KMS-11 (cell line): Measurements from ENCODE around the gene MBNL1.

Experiments used
- H2AFZ ChIP-seq: fragments of 200-600 bp; sonication (generic); 2 replicates; pipeline ENCODE4 v1.6.1; 2016; ENCODE audit warnings: antibody characterized with exemption, mixed run types, low read depth
- H3K27ac ChIP-seq: fragments of 200-600 bp; sonication (generic); 2 replicates; pipeline ENCODE4 v1.6.1; 2016; ENCODE audit warnings: mild to moderate bottlenecking, mixed run types
- H3K27me3 ChIP-seq: fragments of 200-600 bp; sonication (generic); 2 replicates; pipeline ENCODE4 v1.6.1; 2017; ENCODE audit warnings: mild to moderate bottlenecking, low read depth, mixed run types, moderate library complexity; ENCODE audit not compliant: insufficient read depth
- H3K36me3 ChIP-seq: fragments of 200-600 bp; sonication (generic); 2 replicates; pipeline ENCODE4 v1.6.1; 2017; ENCODE audit warnings: mild to moderate bottlenecking, mixed run types; ENCODE audit not compliant: insufficient read depth
- H3K4me1 ChIP-seq: fragments of 200-600 bp; sonication (generic); 2 replicates; pipeline ENCODE4 v1.6.1; 2016; ENCODE audit warnings: mild to moderate bottlenecking, low read depth, mixed run types; ENCODE audit not compliant: poor library complexity, severe bottlenecking
- H3K4me2 ChIP-seq: fragments of 200-600 bp; sonication (generic); 2 replicates; pipeline ENCODE4 v1.7.0; 2016; ENCODE audit warnings: mild to moderate bottlenecking, mixed run types
- H3K4me3 ChIP-seq: fragments of 200-600 bp; sonication (generic); IDR thresholded peaks from 2 replicates; pipeline ENCODE4 v1.6.1; 2017; ENCODE audit warnings: low read depth, low read length, mixed read lengths; ENCODE audit not compliant: insufficient read depth
- H3K79me2 ChIP-seq: fragments of 200-600 bp; sonication (generic); 2 replicates; pipeline ENCODE4 v1.6.1; 2016; ENCODE audit warnings: low read depth, mixed run types; ENCODE audit not compliant: insufficient read depth
- H3K9ac ChIP-seq: fragments of 200-600 bp; sonication (generic); 2 replicates; pipeline ENCODE4 v1.6.1; 2016; ENCODE audit warnings: mild to moderate bottlenecking, mixed run types
- H4K20me1 ChIP-seq: fragments of 200-600 bp; sonication (generic); 2 replicates; pipeline ENCODE4 v1.6.1; 2016; ENCODE audit warnings: mild to moderate bottlenecking, mixed run types; ENCODE audit not compliant: insufficient read depth
- TF ChIP-seq, protein P1 (sequence below): fragments of 200-600 bp; sonication (generic); conservative IDR thresholded peaks from 2 replicates; pipeline ENCODE4 v1.6.1; 2017; ENCODE audit warnings: low read depth, mild to moderate bottlenecking, antibody characterized with exemption, low read length, moderate library complexity, mixed read lengths

MBNL1 gene

GRCh38 chr3:152305075-152305474 lies 36.3 kb downstream of the MBNL1 start:
- H4K20me1 ChIP-seq = peaks cover 96% of the 10 kb centered on the region
- no peak overlapping the region; the same call in 1 of the 2 replicates for H3K27ac ChIP-seq
- H3K4me3 ChIP-seq = no peak overlapping the region
- H3K36me3 ChIP-seq = peaks cover 20% of the 10 kb centered on the region
- H3K27me3 ChIP-seq = no peaks in the 10 kb centered on the region
- TF ChIP-seq, protein P1, sequence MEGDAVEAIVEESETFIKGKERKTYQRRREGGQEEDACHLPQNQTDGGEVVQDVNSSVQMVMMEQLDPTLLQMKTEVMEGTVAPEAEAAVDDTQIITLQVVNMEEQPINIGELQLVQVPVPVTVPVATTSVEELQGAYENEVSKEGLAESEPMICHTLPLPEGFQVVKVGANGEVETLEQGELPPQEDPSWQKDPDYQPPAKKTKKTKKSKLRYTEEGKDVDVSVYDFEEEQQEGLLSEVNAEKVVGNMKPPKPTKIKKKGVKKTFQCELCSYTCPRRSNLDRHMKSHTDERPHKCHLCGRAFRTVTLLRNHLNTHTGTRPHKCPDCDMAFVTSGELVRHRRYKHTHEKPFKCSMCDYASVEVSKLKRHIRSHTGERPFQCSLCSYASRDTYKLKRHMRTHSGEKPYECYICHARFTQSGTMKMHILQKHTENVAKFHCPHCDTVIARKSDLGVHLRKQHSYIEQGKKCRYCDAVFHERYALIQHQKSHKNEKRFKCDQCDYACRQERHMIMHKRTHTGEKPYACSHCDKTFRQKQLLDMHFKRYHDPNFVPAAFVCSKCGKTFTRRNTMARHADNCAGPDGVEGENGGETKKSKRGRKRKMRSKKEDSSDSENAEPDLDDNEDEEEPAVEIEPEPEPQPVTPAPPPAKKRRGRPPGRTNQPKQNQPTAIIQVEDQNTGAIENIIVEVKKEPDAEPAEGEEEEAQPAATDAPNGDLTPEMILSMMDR = no peak
- H3K4me1 ChIP-seq = peaks cover 99% of the 10 kb centered on the region
- no peak overlapping the region for H3K9ac ChIP-seq
- H3K4me2 ChIP-seq = no peak overlapping the region
- H2AFZ ChIP-seq = no peak overlapping the region
- H3K79me2 ChIP-seq = peaks cover 100% of the 10 kb centered on the region

GRCh38 chr3:152307829-152308474 lies 39.2 kb downstream of the MBNL1 start:
- Histone ChIP-seq H3K4me1 (peaks cover 91% of the 10 kb centered on the region), H3K79me2 (peaks cover 100% of the 10 kb centered on the region), H3K4me3 (no peak overlapping the region), H3K27me3 (no peaks in the 10 kb centered on the region), H3K27ac (peak overlapping the region; percentile 12; the same call in 1 of the 2 replicates), H3K4me2 (no peak overlapping the region), H3K36me3 (no peaks in the 10 kb centered on the region; the same call in 1 of the 2 replicates), H2AFZ (no peak overlapping the region), H3K9ac (no peak overlapping the region), H4K20me1 (peaks cover 86% of the 10 kb centered on the region)
- TF ChIP-seq, protein P1 = no peak

- H3K79me2 ChIP-seq = peaks cover 100% of the 10 kb centered on the region
- H2AFZ ChIP-seq = no peak overlapping the region
- no peak overlapping the region for H3K4me2 ChIP-seq
- no peak overlapping the region for H3K9ac ChIP-seq
- H3K4me1 ChIP-seq = peaks cover 91% of the 10 kb centered on the region
- no peaks in the 10 kb centered on the region for H3K27me3 ChIP-seq
- H4K20me1 ChIP-seq = peaks cover 83% of the 10 kb centered on the region
- no peak overlapping the region for H3K4me3 ChIP-seq
- TF ChIP-seq, protein P1 = no peak
- peak overlapping the region; percentile 12; the same call in 1 of the 2 replicates for H3K27ac ChIP-seq
- peaks cover 4% of the 10 kb centered on the region; the same call in 1 of the 2 replicates for H3K36me3 ChIP-seq
Observed at GRCh38 chr3:152308475-152308844, 39.7 kb downstream of the MBNL1 start.

DNA sequence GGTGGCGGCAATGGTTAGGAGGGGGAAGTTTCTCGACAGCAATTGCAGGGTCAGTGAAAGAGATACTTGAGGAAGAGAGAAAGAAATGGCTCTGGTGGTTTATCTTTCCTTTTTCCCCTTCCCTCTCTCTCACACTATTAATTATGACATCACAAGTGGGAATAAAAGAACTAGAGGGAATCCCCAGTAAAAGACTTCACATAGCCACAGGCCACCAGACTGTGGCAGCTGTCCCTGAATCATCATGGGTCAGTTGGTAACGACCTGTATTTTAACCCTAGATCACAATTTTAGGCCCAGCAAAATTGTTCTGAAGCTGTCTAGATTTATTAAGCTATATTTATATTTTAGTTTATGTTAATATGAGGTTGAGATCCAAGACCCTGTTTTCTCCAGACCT lies 40.3 kb downstream of the MBNL1 start:
- TF ChIP-seq, protein P1 = no peak
- H3K27me3 ChIP-seq = no peaks in the 10 kb centered on the region
- peaks cover 5% of the 10 kb centered on the region; the same call in 1 of the 2 replicates for H3K36me3 ChIP-seq
- peaks cover 83% of the 10 kb centered on the region for H4K20me1 ChIP-seq
- H3K27ac ChIP-seq = peak overlapping the region; percentile 12; the same call in 1 of the 2 replicates
- H3K4me2 ChIP-seq = no peak overlapping the region
- no peak overlapping the region for H3K4me3 ChIP-seq
- no peak overlapping the region for H2AFZ ChIP-seq
- peaks cover 100% of the 10 kb centered on the region for H3K79me2 ChIP-seq
- H3K9ac ChIP-seq = no peak overlapping the region
- peaks cover 91% of the 10 kb centered on the region for H3K4me1 ChIP-seq
